Hepatocyte (in vitro differentiated cells): ENCODE results near the gene OR13C8.

Source experiments
- EZH2 ChIP-seq: fragments of 200-600 bp; sonication (generic); IDR thresholded peaks from 2 replicates; pipeline ENCODE4 v1.6.1; 2016; ENCODE audit warnings: antibody characterized with exemption, mild to moderate bottlenecking, borderline replicate concordance
- EZH2phosphoT487 ChIP-seq: fragments of 200-600 bp; sonication (generic); IDR thresholded peaks from one replicate; pipeline ENCODE4 v1.6.1; 2018; ENCODE audit warnings: antibody characterized with exemption, mild to moderate bottlenecking, low read depth, moderate library complexity; ENCODE audit not compliant: unreplicated experiment, severe bottlenecking
- TF ChIP-seq, protein P1 (sequence below): fragments of 200-600 bp; sonication (generic); IDR thresholded peaks from 2 replicates; pipeline ENCODE4 v1.5.1; 2016; ENCODE audit warnings: antibody characterized with exemption, mild to moderate bottlenecking; ENCODE audit not compliant: poor library complexity

DNA sequence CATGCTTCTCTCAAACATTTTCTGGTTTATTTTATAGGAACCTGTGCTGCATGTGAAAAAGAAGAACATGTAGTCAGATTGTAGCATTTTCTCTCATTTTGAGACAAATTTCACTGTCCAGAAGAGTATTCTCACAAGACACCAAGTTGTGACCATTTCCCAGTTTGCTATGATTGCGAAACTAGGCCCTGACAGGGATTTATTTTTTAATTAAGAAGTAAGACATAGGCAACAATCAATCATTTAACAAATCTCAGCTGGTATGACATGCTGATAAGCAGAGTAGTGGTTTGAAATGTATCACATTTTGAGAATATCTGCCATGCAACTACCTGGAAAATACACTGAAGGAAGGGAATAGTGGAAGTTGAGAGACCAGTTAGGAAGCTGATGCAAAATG is 11.6 kb downstream of the OR13C8 start:
- TF ChIP-seq, protein P1, sequence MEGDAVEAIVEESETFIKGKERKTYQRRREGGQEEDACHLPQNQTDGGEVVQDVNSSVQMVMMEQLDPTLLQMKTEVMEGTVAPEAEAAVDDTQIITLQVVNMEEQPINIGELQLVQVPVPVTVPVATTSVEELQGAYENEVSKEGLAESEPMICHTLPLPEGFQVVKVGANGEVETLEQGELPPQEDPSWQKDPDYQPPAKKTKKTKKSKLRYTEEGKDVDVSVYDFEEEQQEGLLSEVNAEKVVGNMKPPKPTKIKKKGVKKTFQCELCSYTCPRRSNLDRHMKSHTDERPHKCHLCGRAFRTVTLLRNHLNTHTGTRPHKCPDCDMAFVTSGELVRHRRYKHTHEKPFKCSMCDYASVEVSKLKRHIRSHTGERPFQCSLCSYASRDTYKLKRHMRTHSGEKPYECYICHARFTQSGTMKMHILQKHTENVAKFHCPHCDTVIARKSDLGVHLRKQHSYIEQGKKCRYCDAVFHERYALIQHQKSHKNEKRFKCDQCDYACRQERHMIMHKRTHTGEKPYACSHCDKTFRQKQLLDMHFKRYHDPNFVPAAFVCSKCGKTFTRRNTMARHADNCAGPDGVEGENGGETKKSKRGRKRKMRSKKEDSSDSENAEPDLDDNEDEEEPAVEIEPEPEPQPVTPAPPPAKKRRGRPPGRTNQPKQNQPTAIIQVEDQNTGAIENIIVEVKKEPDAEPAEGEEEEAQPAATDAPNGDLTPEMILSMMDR, result no peak
- TF ChIP-seq EZH2 (no peak), EZH2phosphoT487 (no peak)
